Breast epithelium (tissue), 4 donors: ENCODE results near the gene ZNRD2. TPM values are rescaled to one million over a fixed set of nuclear protein-coding genes. Genes with fewer than 3 reads are reported as not detected.

Experiments used
- DNase-seq, 2 donors: peaks; one replicate each; pipeline ENCODE4 v3.0.0-alpha.2; 2019; ENCODE audit warnings: low spot score in 2 of 2
- H3K27ac ChIP-seq, 2 donors: fragments of 200-600 bp; sonication (generic) in 1 of 2; one replicate each; pipeline ENCODE4 v1.5.1; 2016 to 2019; ENCODE audit warnings: mild to moderate bottlenecking in 1 of 2
- H3K27me3 ChIP-seq, 2 donors: fragments of 200-600 bp; sonication (generic) in 1 of 2; one replicate each; pipeline versions ENCODE4 v1.5.1 to v1.6.0; 2017 to 2019; ENCODE audit warnings: control low read depth in 1 of 2, mild to moderate bottlenecking in 1 of 2
- H3K36me3 ChIP-seq: fragments of 200-600 bp; one replicate; pipeline ENCODE4 v1.5.1; 2019
- H3K4me1 ChIP-seq, 2 donors: fragments of 200-600 bp; sonication (generic); one replicate each; pipeline ENCODE4 v1.5.1; 2016 to 2019; ENCODE audit warnings: control low read depth in 1 of 2
- H3K4me3 ChIP-seq, 3 donors: fragments of 200-600 bp; sonication (generic); 1 replicate in 2 of 3; 2 replicates in 1 of 3; pipeline ENCODE4 v1.5.1; 2016 to 2019; ENCODE audit warnings: mild to moderate bottlenecking in 3 of 3, moderate library complexity in 2 of 3
- H3K9me3 ChIP-seq, 2 donors: fragments of 200-600 bp; sonication (generic) in 1 of 2; one replicate each; pipeline ENCODE4 v1.5.1; 2016 to 2019; ENCODE audit warnings: control low read depth in 1 of 2
- CTCF ChIP-seq, 3 donors: fragments of 450-650 bp; IDR thresholded peaks; one replicate each; pipeline ENCODE4 v1.5.1; 2016 to 2017; ENCODE audit warnings: antibody characterized with exemption in 3 of 3, mild to moderate bottlenecking in 3 of 3, moderate library complexity in 3 of 3
- POLR2A ChIP-seq: fragments of 450-650 bp; IDR thresholded peaks from one replicate; pipeline ENCODE4 v1.6.1; 2016; ENCODE audit warnings: antibody characterized with exemption, mild to moderate bottlenecking, moderate library complexity
- POLR2AphosphoS5 ChIP-seq, 3 donors: sonication (generic); formaldehyde crosslinking; IDR thresholded peaks; one replicate each; pipeline ENCODE4 v1.6.1; 2017; ENCODE audit warnings: antibody characterized with exemption in 3 of 3
- intact Hi-C: fragments of 100-400 bp; cut with DNase I; formaldehyde crosslinking; loops from one replicate; pipeline ENCODE4 v1.15.1; 2023; ENCODE audit warnings: low total_unique reads
- total RNA-seq, 3 donors: library from RNA; depleted of rRNA; stranded (reverse); fragments of >200 nt; gene quantifications; one replicate each; pipeline ENCODE4 v1.1.0, GENCODE V29; 2016

ZNRD2 gene
- total RNA-seq, 3 donors from 2014 or later = 48.9 to 60.0 (median 59.4) TPM

GRCh38 chr11:65611028-65611757 lies 40.9 kb downstream of the ZNRD2 start:
- peaks cover 12 to 25% of the 10 kb centered on the region in 2 donors for H3K4me1 ChIP-seq
- DNase-seq = no peak
- peak overlapping the region; percentile 42 to 97 for H3K27ac ChIP-seq
- TF ChIP-seq POLR2A (no peak), CTCF (IDR thresholded peaks at IDR 0.05) (no peak), POLR2AphosphoS5 (IDR thresholded peaks at IDR 0.05) (no peak)
- H3K9me3 ChIP-seq = no peaks in the 10 kb centered on the region
- H3K36me3 ChIP-seq = no peaks in the 10 kb centered on the region
- peak overlapping the region; percentile 95 to 97 (median 97) for H3K4me3 ChIP-seq
- intact Hi-C loops = loop anchor here (5.0 kb wide), 1 partner anchor 34 kb away; the partner anchor contains the start of gene EHBP1L1
- H3K27me3 ChIP-seq = no peaks in the 10 kb centered on the region

- Histone ChIP-seq H3K27ac (peak overlapping the region; percentile 42 to 97), H3K4me1 (peaks cover 12 to 31% of the 10 kb centered on the region in 2 donors), H3K4me3 (peak overlapping the region; percentile 95 to 97 (median 97)), H3K9me3 (no peaks in the 10 kb centered on the region), H3K36me3 (no peaks in the 10 kb centered on the region), H3K27me3 (no peaks in the 10 kb centered on the region)
- TF ChIP-seq POLR2A = no peak
- TF ChIP-seq POLR2AphosphoS5 (IDR thresholded peaks at IDR 0.05) = no peak
- no peak for TF ChIP-seq CTCF (IDR thresholded peaks at IDR 0.05)
- DNase-seq = no peak
- intact Hi-C loops = loop anchor here (5.0 kb wide), 1 partner anchor 35 kb away; the partner anchor contains the start of gene EHBP1L1
Observed at GRCh38 chr11:65611758-65612603, 41.7 kb downstream of the ZNRD2 start.

GRCh38 chr11:65612691-65613090 lies 42.4 kb downstream of the ZNRD2 start:
- TF ChIP-seq POLR2A = no peak
- TF ChIP-seq POLR2AphosphoS5 (IDR thresholded peaks at IDR 0.05) = no peak
- TF ChIP-seq CTCF (IDR thresholded peaks at IDR 0.05) = no peak
- H3K27me3 ChIP-seq = no peaks in the 10 kb centered on the region
- intact Hi-C loops = loop anchor here (5.0 kb wide), 1 partner anchor 35 kb away; the partner anchor contains the start of gene EHBP1L1
- H3K27ac ChIP-seq = peak overlapping the region; percentile 93 to 97
- H3K9me3 ChIP-seq = no peaks in the 10 kb centered on the region
- no peak for DNase-seq
- H3K36me3 ChIP-seq = no peaks in the 10 kb centered on the region
- H3K4me3 ChIP-seq = peak overlapping the region; percentile 95 to 97 (median 97)
- H3K4me1 ChIP-seq = peaks cover 12 to 32% of the 10 kb centered on the region in 2 donors

GRCh38 chr11:65613091-65613928 lies 43.0 kb downstream of the ZNRD2 start:
- H3K27ac ChIP-seq = peak overlapping the region; percentile 93 to 97
- peak in 1 of 2 donors; percentile 51 for DNase-seq
- H3K27me3 ChIP-seq = no peaks in the 10 kb centered on the region
- H3K36me3 ChIP-seq = no peaks in the 10 kb centered on the region
- H3K4me1 ChIP-seq = peaks cover 12 to 29% of the 10 kb centered on the region in 2 donors
- intact Hi-C loops = loop anchor here (5.0 kb wide), 1 partner anchor 36 kb away; the partner anchor contains the start of gene EHBP1L1
- peak overlapping the region; percentile 95 to 97 (median 97) for H3K4me3 ChIP-seq
- TF ChIP-seq POLR2AphosphoS5 (IDR thresholded peaks at IDR 0.05) = no peak
- no peaks in the 10 kb centered on the region for H3K9me3 ChIP-seq
